IPS-NIHi7 (cell line): ENCODE results near the gene HLA-A.

Source experiments
- DNase-seq: peaks from one replicate; pipeline ENCODE4 v3.0.0; 2012; ENCODE audit warnings: mixed read lengths; ENCODE audit errors: extremely low spot score

HLA-A gene

GRCh38 chr6:29935273-29935955, 6.9 kb upstream of the HLA-A start:
- no peak for DNase-seq

- DNase-seq: no peak
Measured at GRCh38 chr6:29938746-29939508, 3.4 kb upstream of the HLA-A start.

GRCh38 chr6:29941016-29941415, 1.3 kb upstream of the HLA-A start:
- DNase-seq: no peak

GRCh38 chr6:29941471-29941870, 861 bp upstream of the HLA-A start:
- DNase-seq: no peak

GRCh38 chr6:29941916-29942274, 437 bp upstream of the HLA-A start:
- no peak for DNase-seq

GRCh38 chr6:29943053-29943966, 978 bp downstream of the HLA-A start:
- DNase-seq: no peak

GRCh38 chr6:29945281-29945820, 3.0 kb downstream of the HLA-A start:
- no peak for DNase-seq

GRCh38 chr6:29946223-29947076, 4.1 kb downstream of the HLA-A start:
- DNase-seq: no peak

- no peak for DNase-seq
Measured at GRCh38 chr6:29947077-29947980, 5.0 kb downstream of the HLA-A start.

GRCh38 chr6:29948277-29948676, 5.9 kb downstream of the HLA-A start:
- DNase-seq: no peak

GRCh38 chr6:29949934-29950333, 7.6 kb downstream of the HLA-A start:
- no peak for DNase-seq

GRCh38 chr6:29951882-29952281, 9.6 kb downstream of the HLA-A start:
- no peak for DNase-seq

- no peak for DNase-seq
Measured at GRCh38 chr6:29953001-29953441, 10.7 kb downstream of the HLA-A start.

GRCh38 chr6:29953686-29954085, 11.4 kb downstream of the HLA-A start:
- DNase-seq: no peak

- no peak for DNase-seq
Measured at GRCh38 chr6:29954272-29954671, 11.9 kb downstream of the HLA-A start.

- DNase-seq: no peak
Measured at GRCh38 chr6:29955783-29956182, 13.5 kb downstream of the HLA-A start.

- DNase-seq: no peak
Measured at GRCh38 chr6:29956518-29956917, 14.2 kb downstream of the HLA-A start.

GRCh38 chr6:29958046-29958445, 15.7 kb downstream of the HLA-A start:
- no peak for DNase-seq

- DNase-seq: no peak
Measured at GRCh38 chr6:29958921-29959320, 16.6 kb downstream of the HLA-A start.

GRCh38 chr6:29959467-29959866, 17.1 kb downstream of the HLA-A start:
- DNase-seq: no peak
